Measurements from ENCODE around the gene CCDC57.

The CCDC57 gene

DNA sequence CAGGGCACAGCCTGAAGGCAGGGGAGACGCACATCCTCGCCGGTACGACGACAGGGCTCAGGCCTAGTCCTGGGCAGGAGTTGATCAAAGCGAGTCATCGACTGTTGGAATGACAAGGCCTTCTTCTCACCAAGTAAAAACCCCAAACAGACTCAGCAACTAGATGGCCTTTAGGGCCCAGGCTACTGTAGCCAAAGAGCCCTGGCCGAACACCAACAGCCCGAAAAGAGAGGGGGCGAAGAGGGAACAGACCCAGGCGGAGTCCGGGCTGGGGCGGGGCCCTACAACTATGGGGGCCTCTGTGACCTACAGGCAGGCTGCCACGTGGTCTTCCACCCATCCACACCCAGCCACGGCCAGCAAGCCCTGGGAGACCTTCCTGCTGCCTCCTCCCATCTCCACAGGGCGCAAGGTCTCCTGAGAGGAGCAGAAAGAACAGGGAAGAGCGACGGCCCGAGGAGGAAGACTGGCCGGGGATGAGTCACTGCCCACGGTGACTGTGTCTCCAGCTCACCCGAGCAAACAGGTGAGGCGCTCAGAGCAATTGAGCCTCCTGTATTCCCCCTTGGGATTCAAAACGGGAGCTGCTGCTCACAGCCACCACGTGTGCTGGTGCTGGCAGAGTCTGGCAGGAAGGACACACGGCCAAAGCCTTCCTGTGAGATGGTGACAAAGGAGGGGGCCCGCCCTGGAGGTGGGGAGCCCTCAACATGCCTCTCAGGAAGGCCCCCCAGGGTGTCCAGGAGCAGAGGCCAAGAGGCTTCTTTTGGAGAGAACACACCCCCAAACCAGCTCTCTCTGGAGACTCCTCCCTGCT, 33.9 kb upstream of the CCDC57 start:
- DNase-seq = no peak

DNA sequence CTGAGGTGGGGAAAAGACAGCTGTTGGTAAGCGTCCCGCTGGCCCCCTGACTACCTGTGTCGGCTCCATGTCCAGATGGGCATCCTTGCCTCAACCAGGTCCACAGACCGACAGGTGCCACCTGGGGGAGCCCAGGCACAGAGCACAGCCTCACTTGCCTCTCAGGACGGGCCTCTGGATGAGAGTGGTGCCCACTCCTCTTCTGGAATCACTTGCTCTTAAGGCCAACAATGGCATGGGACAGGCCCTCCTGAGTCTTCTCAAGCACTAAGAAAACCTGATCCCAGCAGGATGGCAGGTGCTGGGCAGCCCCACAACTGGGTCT, 33.4 kb upstream of the CCDC57 start:
- no peak for DNase-seq

DNA sequence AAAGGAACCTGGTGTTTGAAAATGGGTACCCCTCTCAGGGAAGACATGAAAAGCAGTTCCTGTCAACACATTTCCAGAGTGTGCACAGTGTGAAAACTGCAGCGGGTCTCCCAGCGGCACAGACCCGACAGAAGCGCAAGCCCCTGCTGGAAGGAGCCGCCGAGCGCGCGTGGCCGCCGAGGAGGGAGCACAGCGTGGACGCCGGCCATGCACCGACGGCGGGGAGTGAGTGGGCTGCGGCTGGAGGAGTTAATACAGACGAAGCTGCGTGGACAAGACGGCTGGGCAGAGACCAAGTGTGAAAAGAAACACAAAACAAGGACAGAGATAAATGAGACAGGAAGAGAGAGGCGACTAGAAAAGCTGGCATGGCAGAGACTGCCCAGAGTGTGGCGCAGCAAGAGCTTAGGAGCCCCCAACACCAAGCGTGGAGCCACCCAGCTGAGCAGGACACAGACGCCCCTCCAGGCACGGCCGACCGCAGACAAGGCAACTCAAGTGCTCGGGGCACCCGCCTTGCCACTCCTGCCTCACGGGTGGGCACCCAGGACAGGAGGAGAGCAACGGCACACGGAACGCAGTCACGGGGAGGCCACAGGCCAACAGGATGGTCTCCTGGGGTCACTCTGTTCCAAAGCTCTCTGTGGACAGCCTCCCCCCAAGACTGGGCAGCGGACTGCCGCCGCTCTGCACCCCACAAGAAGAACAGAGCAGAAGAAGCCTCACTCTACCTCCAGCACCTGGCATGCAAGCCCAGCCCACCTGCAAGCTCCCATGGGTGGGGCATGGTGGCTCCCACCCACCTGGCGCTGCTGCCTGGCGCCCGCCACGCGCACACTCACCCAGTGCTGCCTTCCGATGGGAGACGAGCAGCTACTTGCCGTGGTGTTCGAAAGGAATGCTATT, 32.7 kb upstream of the CCDC57 start:
- no peak for DNase-seq

DNA sequence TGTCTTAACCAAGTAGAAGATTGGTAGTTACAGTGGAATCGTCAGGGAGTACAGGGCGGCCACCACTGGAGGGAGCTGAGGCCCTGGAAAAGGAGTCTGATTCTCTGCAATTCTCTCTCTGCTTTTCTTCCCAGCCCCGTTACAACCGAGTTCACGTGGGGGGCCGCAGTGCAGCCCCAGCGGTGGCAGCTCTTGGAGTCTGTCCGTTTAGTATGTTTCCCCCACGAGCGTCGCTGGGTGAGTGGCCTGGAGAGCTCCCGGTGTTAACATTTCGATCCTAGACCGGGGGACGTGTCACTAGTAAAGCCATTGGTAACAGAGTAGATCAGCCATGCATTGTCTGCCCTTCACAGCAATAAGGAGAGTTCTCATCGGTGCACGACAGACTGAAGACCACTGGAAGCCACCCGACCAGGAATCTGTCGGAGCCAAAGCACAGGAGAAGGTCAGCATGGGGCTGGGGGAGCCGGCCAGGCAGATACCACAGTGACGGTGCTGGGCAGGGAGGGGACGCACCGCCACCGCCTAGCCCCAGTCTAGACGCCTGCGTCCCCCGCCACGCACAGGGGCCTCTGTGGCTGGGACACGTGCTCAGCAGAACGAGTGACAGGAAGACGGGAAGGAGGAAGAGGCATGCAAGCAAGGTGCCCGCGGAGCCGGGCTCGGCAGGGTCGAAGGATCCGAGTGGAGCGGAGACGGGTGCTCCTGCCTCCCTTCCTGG, 31.9 kb upstream of the CCDC57 start:
- no peak for DNase-seq

DNA sequence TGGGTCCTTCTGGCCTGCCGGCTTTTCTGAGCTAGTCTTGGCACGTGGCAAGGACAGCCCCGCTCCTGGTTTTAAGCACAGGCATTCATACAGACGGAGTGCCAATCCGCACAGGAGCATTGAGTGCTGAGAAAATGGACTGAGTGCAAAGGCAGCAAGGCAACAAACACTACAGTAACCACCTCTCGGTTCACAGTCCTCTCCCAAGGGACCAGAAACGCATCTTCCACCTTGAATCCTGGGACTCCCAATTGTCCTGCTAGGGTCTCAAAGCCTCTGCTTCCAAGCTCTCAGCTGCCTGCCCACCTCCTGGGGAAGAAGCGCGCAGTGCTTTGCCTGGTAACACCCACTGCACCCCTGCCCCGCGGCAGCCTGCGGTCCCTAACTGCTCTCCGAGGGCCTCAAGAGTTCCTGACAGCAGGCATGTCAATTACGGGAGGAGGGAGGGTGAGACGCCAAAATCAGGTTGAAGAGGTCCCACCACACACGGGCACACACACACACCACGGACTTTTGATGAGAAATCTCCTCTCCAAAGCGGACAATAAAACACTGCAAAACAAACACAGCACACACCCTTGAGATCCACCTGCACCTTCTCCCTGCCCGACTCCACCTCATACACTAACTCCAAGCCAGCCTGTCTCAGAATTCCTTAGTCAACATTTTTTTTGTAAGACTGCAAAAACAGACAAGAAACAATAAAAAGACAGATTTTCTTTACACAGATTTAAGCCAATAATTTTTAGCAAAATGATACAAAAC, 31.2 kb upstream of the CCDC57 start:
- DNase-seq = no peak

DNA sequence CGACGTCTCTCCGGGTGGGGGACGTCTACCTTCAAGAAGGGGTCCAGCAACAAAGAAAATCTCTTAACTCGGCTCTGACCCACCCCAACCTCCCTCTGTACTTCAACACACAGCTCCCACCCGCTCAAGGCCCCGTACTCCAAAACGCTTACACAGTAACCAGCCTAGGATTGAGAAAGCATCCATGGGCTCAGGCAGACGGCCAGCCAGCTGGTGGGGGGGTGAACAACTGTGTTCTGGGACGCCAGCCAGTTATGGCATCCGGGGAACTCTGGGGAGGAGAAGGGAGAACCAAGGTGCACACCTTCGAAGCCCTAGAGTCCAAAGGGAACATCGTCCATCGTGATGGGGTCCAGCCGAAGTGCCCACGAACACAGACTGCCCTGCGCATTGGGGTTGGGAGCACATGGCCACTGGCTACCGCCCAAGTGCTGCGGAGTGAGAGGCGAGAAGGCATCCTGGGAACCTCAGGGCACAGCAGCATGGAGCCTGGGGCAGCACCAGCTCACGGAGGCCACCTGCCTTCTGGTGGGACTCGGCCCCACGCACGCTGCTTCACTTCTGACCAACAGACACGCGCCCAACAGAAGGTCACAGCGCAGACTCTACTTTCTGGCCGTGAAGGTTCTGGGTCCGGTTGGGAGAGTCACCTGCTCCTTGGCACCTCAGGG, 30.5 kb upstream of the CCDC57 start:
- no peak for DNase-seq

DNA sequence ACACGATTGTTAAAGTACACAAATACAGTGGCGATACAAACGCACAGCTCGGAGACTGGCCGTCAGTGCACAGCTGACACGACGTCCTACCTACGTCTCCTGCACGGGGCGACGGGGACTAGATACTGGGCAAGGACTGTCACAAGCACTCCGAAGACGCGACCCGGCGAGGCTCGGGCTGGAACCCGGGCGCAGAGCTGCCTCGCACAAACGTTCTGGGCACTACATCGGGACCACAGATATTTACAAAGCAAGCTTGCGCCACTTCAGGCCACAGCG, 30.0 kb upstream of the CCDC57 start:
- no peak for DNase-seq

DNA sequence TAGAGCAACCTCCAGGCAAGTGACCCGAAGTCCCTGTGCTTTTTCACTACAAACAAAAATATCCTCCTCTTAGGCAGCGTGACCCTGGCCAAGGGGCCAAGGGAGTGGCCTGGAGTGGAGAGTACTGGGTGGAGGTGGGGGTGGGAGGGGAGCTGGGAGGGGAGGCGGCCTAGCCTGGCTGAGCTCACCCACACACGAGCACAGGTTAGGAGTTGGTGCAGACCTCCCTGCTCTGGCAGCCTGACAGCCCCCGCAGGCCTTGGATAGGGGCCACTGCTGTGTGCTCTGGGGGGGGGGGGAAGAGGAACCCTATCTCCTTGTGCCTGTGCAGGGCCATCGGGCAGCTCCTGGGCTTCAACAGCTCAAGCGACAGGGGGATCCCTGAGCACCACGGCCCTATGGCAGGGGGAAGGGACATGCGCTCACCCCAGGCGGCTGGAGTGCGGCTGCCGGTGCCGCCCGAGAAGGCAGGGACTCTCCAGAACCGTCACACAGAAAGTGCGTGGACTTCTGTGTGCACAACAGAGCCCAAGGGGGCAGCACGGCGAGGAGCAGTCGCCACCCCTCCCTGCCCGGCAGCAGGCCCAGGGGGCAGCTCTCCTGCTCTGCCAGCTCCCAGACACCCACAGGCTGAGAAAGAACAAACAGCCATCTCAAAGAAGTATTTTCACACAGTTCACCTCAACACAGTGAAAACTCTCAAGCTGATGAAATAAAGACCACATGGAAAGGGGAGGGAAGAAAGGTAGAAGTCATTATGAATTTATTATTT, 29.5 kb upstream of the CCDC57 start:
- DNase-seq = no peak

DNA sequence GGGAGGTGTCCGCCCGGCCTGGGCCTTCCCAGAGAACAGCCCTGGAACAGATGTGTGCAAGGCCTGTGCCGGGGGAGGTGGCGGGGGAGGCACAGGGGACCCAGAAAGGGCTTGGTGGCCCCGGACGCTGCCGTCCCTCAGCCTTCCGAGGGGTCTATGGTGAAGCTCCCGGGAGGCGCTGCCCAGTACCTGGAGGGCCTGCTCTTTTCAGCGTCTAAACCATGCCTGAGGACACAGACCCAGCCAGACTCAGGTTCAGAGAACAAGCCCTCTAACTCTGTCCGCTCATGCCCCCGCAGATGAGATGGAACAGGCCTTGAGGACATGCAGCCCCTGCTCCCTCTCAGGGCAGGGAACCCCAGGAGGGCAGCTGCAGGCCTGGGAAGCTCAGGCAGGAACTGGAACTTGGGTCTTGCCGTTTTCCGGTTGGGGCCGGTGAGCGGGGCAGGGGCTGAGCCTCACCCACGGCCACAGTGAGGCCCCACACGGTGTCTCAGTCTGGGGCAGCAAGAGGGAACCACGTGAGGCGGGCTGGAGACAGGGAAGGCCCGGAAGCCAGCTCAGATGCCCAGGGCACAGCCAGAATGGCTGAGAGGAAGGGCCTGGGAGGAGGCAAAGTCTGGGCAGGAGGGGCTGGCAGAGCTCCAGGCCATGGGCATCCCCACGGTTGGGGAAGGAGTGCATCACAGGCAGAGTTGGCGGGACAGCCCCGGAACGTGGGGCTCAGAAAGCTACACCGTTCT, 28.7 kb upstream of the CCDC57 start:
- DNase-seq = peak; percentile 32

DNA sequence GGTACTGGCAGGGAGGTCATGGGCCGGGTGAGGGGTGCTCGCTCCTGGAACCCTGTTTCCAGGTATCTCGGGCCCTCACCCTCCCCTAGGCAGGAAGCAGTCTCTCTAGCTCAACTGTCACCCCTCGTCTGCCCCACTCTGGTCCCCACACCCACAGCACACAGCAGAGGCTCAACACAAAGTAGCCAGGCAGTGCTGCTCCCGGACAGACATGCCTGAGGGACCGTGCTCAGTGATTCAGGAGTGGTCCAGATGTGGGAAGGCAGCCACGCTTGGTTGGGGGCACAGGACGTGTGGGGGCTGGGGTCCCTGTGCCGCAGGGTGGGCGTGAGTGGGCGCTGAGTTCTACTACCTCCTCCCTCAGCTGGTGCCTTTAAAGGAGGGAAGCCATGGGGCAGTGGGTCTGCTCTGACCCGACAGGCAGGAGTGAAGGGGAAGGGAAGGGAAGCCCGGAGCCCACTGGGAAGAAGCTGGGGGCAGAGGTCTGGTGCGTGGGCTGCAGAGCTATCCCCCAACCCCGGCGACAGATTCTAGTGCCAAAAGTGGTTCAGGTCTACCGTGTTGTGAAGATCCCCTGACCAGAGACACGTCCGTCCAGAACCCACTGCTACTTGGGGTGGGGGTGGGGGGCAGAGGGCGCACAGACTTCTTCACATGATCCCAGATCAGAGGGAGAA, 28.0 kb upstream of the CCDC57 start:
- no peak for DNase-seq

DNA sequence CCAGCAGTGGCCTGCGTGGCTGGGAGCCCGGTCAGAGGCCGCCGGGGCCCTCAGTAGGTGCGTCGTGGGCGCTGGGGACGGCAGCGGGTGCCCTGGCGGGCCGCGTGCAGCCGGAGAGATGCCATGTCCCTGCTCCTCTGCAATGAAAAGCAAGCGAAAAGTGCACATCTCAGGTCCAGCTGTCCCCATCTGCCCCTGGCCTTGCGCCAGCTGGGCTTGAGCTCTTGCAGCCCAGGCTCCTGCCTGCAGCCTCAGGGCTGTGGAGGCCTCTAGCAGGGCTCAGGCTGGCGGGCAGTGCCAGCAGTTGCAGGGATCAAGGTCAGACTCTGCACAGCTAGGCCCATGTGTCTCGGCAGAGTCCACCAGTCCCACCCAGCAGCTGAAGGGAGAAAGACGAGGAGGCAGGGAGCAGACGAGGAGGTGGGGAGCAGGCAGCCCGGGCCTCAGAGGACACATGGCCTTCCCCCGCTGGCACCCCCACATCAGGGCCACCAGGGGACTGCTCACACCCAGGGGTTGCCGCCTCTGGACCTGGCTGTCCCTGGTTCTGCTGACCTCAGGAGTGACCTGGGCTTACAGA, 27.4 kb upstream of the CCDC57 start:
- DNase-seq = no peak

DNA sequence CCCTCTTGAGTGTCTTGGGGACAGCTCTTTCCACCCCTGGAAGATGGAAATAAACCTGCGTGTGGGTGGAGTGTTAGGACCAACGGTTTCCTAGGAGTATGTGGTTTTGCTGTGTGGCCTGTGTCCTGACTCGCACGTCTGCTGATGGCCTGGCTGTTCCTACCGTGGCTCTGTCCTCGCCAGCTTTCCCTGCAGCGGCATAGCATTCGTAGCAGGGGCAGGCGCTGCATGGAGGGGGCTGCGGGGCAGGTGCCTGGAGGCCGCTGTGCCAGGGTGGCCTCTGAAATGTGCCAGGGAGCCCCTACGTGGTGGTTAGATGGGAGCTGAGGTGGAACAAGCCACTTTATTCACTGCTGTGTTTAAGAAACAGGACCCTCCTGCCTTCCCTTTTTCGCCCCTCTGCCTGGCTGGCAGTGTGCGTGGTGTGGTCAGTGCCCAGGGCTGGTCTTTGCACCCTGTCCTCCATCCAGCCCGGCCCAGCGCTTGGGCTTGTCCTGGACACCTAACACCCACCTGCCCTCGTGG, 26.8 kb upstream of the CCDC57 start:
- DNase-seq = no peak

DNA sequence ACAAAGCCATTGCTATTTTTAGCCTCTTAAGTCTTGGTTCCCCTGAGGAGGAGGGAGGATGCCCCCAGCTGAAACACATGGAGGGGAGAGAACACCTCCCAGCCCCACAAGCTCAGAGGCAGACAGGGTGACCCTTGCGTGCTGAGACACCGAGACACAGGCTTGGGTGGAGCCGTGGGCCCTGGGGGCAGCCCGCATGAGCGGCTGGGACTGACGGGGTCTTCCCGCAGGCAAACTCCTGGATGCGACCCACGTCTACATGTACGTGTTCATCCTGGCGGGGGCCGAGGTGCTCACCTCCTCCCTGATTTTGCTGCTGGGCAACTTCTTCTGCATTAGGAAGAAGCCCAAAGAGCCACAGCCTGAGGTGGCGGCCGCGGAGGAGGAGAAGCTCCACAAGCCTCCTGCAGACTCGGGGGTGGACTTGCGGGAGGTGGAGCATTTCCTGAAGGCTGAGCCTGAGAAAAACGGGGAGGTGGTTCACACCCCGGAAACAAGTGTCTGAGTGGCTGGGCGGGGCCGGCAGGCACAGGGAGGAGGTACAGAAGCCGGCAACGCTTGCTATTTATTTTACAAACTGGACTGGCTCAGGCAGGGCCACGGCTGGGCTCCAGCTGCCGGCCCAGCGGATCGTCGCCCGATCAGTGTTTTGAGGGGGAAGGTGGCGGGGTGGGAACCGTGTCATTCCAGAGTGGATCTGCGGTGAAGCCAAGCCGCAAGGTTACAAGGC, 26.0 kb upstream of the CCDC57 start:
- peak; percentile 84 for DNase-seq

DNA sequence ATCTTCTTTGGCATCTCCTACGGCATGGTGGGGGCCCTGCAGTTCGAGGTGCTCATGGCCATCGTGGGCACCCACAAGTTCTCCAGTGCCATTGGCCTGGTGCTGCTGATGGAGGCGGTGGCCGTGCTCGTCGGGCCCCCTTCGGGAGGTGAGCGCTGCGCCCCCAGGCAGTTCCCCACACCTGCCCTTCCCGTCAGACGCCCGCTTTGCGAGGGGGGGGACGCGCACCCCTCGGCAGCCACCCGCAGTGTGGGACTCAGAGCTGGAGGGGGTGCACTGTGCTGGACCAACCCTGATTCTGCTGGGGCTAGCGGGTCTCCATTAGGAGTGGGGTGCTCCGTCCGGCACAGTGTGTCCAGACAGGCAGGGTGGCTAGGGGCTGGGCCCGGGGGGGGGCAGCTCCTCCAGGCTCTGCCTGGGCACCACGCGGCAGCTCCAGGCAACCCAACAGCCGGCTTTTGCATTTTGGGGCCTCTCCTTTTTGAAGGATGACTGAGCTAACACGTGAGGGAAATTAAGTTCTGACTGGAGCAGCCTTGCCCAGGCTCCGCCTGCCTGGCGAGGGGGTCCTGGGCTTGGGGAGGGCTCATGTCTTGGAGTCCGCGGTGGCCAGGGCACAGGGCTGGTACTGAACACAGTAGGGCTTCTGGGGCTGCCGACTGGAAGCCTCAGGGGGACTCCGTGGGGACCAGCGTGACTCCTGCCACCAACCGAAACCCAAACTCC, 25.3 kb upstream of the CCDC57 start:
- no peak for DNase-seq

DNA sequence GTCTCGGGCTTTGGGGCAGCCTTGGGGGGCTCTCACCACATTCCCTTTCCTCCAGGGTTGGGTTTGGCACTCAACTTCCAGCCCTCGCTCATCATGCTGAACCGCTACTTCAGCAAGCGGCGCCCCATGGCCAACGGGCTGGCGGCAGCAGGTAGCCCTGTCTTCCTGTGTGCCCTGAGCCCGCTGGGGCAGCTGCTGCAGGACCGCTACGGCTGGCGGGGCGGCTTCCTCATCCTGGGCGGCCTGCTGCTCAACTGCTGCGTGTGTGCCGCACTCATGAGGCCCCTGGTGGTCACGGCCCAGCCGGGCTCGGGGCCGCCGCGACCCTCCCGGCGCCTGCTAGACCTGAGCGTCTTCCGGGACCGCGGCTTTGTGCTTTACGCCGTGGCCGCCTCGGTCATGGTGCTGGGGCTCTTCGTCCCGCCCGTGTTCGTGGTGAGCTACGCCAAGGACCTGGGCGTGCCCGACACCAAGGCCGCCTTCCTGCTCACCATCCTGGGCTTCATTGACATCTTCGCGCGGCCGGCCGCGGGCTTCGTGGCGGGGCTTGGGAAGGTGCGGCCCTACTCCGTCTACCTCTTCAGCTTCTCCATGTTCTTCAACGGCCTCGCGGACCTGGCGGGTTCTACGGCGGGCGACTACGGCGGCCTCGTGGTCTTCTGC, 24.6 kb upstream of the CCDC57 start:
- no peak for DNase-seq

DNA sequence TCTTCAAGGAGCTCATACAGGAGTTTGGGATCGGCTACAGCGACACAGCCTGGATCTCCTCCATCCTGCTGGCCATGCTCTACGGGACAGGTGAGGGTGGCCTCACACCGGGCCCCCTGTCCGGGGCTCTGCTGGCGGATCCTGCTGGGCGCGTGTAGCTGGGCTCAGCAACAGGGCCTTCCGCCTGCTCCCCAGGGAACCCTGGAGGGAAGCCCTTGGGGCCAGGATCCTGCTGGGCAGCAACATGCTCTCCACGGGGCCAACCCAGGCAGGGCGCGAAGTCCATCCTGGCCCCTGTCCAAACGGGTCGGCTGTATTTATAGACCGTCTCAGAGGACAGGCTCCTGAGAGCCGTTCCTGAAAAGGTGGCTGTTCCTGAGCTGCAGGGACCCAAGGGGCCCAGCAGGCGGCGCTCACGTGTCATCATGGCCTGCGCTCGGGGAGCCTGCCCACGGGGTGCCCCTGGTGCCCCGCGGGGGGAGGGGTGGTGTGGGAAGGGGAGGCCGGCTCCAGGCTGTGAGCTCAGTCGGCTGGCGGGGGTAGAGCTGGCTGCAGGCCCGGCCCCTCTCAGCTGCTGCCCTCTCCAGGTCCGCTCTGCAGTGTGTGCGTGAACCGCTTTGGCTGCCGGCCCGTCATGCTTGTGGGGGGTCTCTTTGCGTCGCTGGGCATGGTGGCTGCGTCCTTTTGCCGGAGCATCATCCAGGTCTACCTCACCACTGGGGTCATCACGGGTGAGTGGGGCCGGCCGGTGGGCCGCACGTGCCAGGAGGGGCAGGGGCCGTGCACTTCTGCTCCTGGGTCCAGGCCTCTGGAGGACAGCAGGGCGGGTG, 23.7 kb upstream of the CCDC57 start:
- DNase-seq = peak; percentile 75

DNA sequence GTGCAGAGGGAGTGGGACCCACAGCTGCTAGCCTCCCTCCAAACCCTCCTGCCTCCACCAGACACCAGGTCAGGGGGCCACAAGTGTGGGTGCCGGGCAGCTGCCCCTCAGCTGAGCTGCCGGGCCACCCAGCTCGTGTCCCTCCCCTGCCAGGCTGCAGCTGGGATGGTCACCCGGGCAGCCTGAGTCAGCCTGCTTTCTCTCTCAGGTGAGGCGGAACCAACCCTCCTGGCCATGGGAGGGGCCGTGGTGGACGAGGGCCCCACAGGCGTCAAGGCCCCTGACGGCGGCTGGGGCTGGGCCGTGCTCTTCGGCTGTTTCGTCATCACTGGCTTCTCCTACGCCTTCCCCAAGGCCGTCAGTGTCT, 23.1 kb upstream of the CCDC57 start:
- no peak for DNase-seq

All from activated CD4-positive, alpha-beta T cell treated with anti-CD3 and anti-CD28 coated beads, Interleukin-10, Interleukin-2, amounts not matched to agents 100 ng/mL and 50 ng/mL, durations not matched to agents 16 hours and 8 hours (primary cell).